Adipocyte (in vitro differentiated cells): Measurements from ENCODE around the gene MEP1A.
"Not testable (repeated sequence)": the region's sequence is repeated elsewhere in the genome, so short reads cannot be mapped to it uniquely, and the experiment has no call there.

Source experiments
- DNase-seq: peaks from one replicate; pipeline ENCODE4 v3.0.0-alpha.2; 2015; ENCODE audit warnings: low read depth
- H3K27me3 ChIP-seq: replicated peaks from 2 replicates; pipeline ENCODE4 v1.7.0; 2013; ENCODE audit warnings: mild to moderate bottlenecking, low read length, moderate library complexity; ENCODE audit not compliant: control insufficient read depth, insufficient read depth
- H3K36me3 ChIP-seq: 2 replicates; pipeline ENCODE4 v1.7.0; 2013; ENCODE audit warnings: low read length, mild to moderate bottlenecking, moderate library complexity; ENCODE audit not compliant: control insufficient read depth, insufficient read depth, severe bottlenecking
- H3K4me1 ChIP-seq: 2 replicates; pipeline ENCODE4 v1.7.0; 2013; ENCODE audit warnings: mild to moderate bottlenecking, low read length, moderate library complexity; ENCODE audit not compliant: control insufficient read depth, insufficient read depth
- H3K4me3 ChIP-seq: 2 replicates; pipeline ENCODE4 v1.7.0; 2013; ENCODE audit warnings: mild to moderate bottlenecking, low read length, moderate library complexity
- H3K9ac ChIP-seq: 2 replicates; pipeline ENCODE4 v1.7.0; 2013; ENCODE audit warnings: mild to moderate bottlenecking, low read length, moderate library complexity
- H3K9me3 ChIP-seq: 2 replicates; pipeline ENCODE4 v1.7.0; 2013; ENCODE audit warnings: mild to moderate bottlenecking, low read length, moderate library complexity; ENCODE audit not compliant: control insufficient read depth

The MEP1A gene

DNA sequence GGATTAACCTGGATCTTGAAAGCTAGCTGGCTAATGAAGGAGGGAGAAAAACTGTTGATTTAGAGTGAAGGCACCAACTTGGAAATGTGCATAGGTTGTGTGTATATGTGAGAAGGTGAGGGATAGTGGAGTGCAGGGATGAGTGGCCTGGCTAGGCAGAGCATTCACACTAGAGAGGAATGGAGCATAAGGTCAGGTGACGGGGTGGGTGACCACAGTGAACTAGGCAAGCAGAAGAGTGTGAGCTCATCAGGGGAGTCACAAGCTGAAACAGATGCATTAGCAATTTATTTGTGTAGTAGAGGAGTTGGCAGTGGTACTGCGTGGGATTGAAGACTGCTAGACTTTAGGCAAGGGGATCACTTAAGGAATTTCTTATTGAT lies 36.0 kb upstream of the MEP1A start:
- DNase-seq = no peak
- H3K4me1 ChIP-seq = peaks cover 12% of the 10 kb centered on the region
- no peak overlapping the region for H3K9ac ChIP-seq
- no peak overlapping the region for H3K4me3 ChIP-seq
- H3K9me3 ChIP-seq = no peaks in the 10 kb centered on the region
- no peaks in the 10 kb centered on the region for H3K27me3 ChIP-seq
- H3K36me3 ChIP-seq = no peaks in the 10 kb centered on the region

DNA sequence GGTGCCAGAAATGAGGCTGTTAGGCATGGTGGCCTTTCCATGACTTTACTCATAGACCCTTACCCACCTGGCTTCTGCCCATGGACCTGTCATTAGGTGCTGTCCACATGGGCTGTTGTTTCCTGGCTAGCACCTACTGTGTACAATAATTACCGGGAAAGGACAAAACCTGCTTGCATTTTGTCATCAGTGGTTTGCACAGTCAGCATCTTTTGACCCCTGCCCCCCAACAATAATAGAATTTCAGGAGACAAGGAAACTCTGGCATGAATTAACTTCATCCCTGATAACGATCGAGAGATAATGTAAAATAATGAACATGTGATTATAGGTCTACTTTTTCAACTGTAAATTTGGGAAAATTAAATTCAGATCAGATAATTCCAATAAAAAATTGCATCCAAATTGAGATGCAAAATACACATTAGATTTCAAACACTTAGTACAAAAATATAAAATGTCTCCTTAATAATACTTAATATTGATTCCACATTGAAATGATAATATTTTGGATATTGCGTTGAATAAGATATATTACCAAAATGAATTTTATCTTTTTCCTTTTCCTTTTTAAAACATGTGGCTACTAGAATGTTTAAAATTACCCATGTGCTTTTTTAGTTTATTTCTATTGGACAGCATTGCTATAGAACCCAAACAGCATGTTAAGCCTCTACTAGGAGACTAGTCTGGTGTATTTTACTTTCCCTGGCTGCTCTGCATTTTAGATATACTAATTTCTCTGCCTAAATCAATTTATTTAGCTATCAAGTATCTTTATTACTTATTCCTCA lies 34.0 kb upstream of the MEP1A start:
- Histone ChIP-seq H3K9ac (no peak overlapping the region), H3K36me3 (no peaks in the 10 kb centered on the region), H3K9me3 (no peaks in the 10 kb centered on the region), H3K4me3 (no peak overlapping the region), H3K27me3 (peaks cover 3% of the 10 kb centered on the region), H3K4me1 (peaks cover 12% of the 10 kb centered on the region)
- no peak for DNase-seq

DNA sequence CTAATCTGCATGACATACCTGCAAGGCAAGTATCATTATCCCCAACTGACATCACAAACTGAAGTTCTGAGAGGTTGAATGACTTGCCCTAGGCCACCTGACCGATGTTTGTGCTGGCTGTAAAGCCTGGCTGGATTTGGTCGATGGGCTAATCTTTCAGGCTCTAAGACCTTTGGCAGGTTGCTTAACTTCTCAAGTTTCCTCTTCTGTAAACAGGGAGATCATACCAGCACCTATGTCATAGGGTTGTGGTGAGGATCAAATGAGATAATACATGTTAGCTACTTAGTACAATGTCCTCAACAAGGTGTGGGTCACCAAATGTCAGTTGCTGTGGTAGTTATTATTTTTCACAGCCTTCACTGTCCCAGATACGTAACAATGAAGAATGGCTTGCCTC lies 32.3 kb upstream of the MEP1A start:
- Histone ChIP-seq H3K27me3 (peaks cover 3% of the 10 kb centered on the region), H3K9me3 (no peaks in the 10 kb centered on the region), H3K9ac (no peak overlapping the region), H3K4me3 (no peak overlapping the region), H3K4me1 (peaks cover 12% of the 10 kb centered on the region), H3K36me3 (no peaks in the 10 kb centered on the region)
- no peak for DNase-seq

DNA sequence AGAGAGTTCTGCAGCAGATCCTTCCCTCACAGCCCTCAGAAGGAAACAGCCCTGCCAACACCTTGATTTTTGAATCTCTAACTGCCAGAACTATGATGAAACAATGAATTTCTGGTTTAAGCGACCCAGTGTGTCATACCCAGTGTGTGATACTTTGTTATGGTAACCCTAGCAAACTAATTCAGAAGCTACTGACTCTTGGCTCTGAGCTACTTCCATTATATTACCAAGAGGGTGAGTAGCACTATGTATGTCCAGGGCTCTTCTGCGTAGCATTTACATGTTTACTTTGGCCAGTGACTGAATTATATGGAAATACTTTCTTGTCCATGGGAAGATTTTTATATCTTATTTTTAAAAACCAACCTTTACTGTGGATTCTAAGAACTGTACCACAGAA lies 29.7 kb upstream of the MEP1A start:
- H3K27me3 ChIP-seq = peaks cover 3% of the 10 kb centered on the region
- no peaks in the 10 kb centered on the region for H3K4me1 ChIP-seq
- no peaks in the 10 kb centered on the region for H3K36me3 ChIP-seq
- peaks cover 11% of the 10 kb centered on the region for H3K9me3 ChIP-seq
- no peak overlapping the region for H3K4me3 ChIP-seq
- no peak overlapping the region for H3K9ac ChIP-seq
- no peak for DNase-seq

DNA sequence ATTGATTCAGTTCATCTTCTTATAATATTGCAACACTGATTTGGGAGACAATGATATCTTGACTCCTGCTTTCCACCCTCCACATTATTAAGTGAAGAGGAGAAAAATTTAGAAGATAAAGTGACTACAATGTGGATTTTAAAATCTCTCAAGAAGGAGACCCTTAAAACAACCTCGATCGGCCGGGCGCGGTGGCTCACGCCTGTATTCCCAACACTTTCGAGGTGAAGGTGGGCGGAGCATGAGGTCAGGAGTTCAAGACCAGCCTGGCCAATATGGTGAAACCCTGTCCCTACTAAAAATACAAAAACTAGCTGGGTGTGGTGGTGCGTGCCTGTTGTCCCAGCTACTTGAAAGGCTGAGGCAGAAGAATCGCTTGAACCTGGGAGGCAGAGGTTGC lies 28.9 kb upstream of the MEP1A start:
- H3K4me3 ChIP-seq, H3K36me3 ChIP-seq, DNase-seq, H3K9ac ChIP-seq, H3K27me3 ChIP-seq, H3K4me1 ChIP-seq: not testable (repeated sequence)
- peaks cover 11% of the 10 kb centered on the region for H3K9me3 ChIP-seq

DNA sequence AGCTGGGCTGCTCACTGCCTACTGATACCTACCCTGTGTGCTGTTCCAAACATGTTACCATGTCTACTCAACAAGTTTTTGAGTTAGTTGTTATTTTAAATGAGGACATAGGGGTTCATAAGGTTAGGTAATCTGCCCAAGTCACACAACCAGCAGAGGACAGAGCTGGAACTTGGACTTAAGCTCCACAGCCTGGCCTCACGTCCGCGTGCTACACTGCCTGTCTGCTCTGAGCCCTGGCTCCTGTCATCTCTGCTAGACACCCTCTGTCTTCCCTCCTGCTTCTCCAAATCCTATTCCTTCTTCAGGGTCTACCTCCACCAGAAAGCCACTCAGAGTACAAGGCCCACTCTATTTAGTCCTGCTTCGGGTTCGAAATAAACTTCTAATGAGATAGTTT lies 28.2 kb upstream of the MEP1A start:
- H3K4me1 ChIP-seq = no peaks in the 10 kb centered on the region
- H3K27me3 ChIP-seq = peaks cover 3% of the 10 kb centered on the region
- peaks cover 11% of the 10 kb centered on the region for H3K9me3 ChIP-seq
- H3K9ac ChIP-seq = no peak overlapping the region
- no peak overlapping the region for H3K4me3 ChIP-seq
- DNase-seq = no peak
- no peaks in the 10 kb centered on the region for H3K36me3 ChIP-seq

DNA sequence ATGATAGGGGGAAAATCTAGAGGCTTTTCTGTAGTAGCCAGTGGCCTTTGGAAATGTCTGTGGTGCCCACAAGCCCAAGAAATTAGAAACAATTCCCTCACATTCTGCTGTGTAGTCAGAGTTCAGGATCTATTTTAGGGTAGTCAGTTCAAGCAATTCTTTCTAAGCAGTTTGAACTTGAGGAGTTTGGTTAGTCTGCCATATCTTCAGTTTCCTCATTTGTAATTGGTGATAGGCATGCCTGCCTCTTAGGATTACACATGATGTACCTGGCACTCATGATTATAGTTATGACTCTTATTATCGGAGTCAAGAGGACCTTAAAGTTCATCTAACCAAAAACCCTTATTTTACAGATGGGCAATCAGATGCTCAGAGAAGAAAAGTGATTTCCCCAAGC lies 21.2 kb upstream of the MEP1A start:
- no peak overlapping the region for H3K9ac ChIP-seq
- H3K4me3 ChIP-seq = no peak overlapping the region
- peaks cover 9% of the 10 kb centered on the region for H3K9me3 ChIP-seq
- peaks cover 20% of the 10 kb centered on the region for H3K4me1 ChIP-seq
- DNase-seq = no peak
- H3K27me3 ChIP-seq = no peaks in the 10 kb centered on the region
- H3K36me3 ChIP-seq = no peaks in the 10 kb centered on the region

DNA sequence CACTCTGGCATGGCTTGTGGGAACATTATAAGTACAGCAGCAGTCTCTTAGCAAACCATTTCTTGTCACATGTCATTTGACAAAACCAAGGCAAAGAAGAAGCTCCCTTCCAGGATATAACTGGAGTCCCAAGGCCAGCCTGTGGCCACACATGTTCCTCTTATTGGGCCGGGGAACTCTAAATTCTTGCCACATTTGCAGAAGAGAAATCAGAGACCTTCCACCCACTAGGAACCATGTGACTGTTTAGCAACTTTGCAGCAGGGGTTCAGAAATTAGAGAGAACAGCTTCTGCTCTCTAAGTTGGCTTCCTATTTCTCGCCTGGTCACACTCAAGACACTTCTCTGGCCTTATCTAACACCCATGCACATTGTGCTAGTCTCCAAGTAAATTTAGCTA lies 20.4 kb upstream of the MEP1A start:
- Histone ChIP-seq H3K4me1 (peaks cover 20% of the 10 kb centered on the region), H3K36me3 (no peaks in the 10 kb centered on the region), H3K4me3 (no peak overlapping the region), H3K9ac (peak overlapping the region; percentile 57), H3K9me3 (peaks cover 1% of the 10 kb centered on the region), H3K27me3 (no peaks in the 10 kb centered on the region)
- DNase-seq = no peak

DNA sequence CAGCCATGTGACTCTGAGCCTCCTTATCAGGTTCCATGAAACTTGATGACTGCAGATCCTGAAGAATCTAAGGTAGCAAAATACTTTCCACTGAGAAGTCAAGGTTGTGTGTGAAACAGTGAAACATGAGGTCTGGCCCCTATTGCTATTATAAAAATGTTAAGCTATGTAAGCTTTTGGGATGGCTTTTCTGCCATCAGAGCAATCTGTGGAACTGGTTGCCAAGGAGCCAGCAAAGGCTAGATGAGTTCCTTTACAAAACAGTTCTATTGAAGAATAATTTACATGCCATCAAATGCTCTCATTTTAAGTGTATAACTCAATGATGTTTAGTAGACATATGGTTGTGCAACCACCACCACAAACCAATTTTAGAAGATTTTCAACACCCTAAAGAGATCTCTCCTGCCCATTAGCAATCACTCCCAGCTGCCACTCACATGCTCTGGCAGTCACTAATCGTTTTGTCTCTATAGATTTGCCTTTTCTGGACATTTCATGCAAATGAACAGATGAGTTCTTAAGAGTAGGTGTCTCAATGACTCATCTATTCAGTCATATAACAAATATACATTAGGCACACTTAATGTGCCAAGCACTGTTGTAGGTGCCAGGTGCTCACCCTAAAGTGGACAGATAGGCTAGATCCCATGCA lies 19.9 kb upstream of the MEP1A start:
- H3K27me3 ChIP-seq = no peaks in the 10 kb centered on the region
- no peak for DNase-seq
- no peaks in the 10 kb centered on the region for H3K36me3 ChIP-seq
- H3K4me1 ChIP-seq = peaks cover 20% of the 10 kb centered on the region
- H3K4me3 ChIP-seq = no peak overlapping the region
- no peaks in the 10 kb centered on the region for H3K9me3 ChIP-seq
- H3K9ac ChIP-seq = peak overlapping the region; percentile 57

DNA sequence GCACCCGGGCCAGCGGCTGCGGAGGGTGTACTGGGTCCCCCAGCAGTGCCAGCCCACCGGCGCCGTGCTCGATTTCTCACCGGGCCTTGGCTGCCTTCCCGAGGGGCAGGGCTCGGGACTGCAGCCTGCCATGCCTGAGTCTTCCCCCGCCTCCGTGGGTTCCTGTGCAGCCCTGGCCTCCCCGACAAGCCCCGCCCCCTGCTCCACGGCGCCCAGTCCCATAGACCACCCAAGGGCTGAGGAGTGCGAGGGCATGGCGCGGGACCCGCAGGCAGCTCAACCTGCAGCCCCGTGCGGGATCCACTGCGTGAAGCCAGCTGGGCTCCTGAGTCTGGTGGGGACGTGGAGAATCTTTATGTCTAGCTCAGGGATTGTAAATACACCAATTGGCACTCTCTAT lies 18.5 kb upstream of the MEP1A start:
- not testable (repeated sequence) for H3K9ac ChIP-seq, H3K27me3 ChIP-seq, DNase-seq, H3K9me3 ChIP-seq, H3K4me3 ChIP-seq, H3K36me3 ChIP-seq
- peaks cover 20% of the 10 kb centered on the region for H3K4me1 ChIP-seq

DNA sequence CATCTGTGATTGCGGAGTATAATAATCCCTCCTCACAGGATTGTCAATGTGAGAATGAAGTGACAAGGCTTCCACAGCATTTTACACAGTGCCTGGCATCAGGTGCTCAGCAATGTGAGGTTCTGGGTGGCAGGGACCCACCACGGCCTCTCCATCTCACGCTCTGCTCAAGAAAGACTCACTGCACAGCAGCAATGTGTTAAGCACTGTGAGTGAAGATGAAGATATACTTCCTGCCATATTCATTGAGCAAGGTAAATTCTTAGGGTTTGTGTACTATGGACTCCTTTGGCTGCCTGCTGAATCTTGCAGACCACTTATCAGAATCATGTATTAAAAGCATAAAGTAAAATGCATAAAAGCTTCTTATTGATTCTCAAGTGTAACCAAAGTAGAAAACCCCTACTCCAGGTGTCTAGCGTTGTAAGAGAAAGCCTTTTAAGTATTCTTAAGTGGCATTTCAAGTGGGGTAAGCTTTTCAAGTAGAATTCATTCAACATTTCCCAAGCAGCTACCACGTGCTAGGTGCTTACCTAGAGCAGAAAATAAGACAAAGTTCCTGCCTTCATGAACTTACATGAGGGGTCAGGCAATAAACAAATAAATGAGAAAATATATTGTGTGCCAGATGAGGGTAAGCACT lies 17.0 kb upstream of the MEP1A start:
- Histone ChIP-seq H3K9me3 (no peaks in the 10 kb centered on the region), H3K36me3 (no peaks in the 10 kb centered on the region), H3K4me1 (peaks cover 20% of the 10 kb centered on the region), H3K9ac (no peak overlapping the region), H3K27me3 (no peaks in the 10 kb centered on the region), H3K4me3 (no peak overlapping the region)
- DNase-seq = no peak
